GM18520 (cell line): ENCODE data around the gene CDK18.
"Not testable (repeated sequence)": the region's sequence is repeated elsewhere in the genome, so short reads cannot be mapped to it uniquely, and the experiment has no call there.

ENCODE experiments used
- ATAC-seq: cut with Tn5 transposase; IDR thresholded peaks from one replicate; pipeline ENCODE4 v1.9.1; 2021; ENCODE audit not compliant: unreplicated experiment

Gene CDK18

DNA sequence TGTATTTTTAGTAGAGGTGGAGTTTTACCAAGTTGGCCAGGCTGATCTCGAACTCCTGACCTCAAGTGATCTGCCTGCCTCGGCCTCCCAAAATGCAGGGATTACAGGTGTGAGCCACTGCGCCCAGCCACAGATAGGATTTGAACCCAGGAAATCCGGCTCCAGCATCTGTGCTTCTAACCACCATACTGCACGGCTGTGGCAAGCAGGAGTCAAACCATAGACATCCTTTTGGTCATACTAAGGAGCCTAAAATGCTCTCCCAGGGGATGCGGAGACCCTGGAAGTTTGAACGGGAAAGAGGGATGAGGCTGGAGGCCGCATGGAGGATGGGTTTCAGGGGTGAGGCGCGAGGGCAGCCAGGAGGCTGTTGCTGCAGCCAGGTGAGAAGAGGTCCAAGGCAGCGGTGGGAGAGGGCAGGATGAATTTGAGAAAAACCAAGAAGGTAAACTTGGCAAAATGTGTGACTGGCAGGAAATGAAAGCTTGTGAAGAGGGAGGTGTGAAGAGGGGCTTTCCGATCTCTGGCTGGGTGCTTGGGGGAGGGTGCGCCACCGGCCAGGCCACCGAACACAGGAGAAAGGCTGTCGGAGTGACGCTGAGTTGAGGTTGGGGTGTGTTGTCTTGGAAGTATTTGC, 24.0 kb upstream of the CDK18 start:
- peak; percentile 49 for ATAC-seq

DNA sequence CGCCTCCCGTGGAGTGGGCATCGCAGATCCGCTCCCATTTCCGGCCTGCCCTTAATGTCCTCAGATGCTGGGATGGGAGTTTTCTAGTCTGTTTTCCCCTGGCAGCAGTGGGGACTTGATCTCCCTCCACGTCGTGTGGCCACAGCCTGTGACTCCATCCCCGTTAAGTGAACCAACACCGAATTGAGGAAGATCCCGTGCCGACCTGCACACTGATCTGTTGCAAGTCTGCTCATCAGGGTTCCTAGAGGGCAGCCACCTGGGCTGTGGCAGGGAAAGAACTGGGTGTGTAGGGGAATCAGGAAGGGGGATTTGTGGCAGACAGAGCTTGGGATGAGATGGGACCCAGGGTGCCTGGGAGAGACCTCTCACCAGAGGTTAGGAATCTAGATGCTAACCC, 23.3 kb upstream of the CDK18 start:
- ATAC-seq, result no peak

DNA sequence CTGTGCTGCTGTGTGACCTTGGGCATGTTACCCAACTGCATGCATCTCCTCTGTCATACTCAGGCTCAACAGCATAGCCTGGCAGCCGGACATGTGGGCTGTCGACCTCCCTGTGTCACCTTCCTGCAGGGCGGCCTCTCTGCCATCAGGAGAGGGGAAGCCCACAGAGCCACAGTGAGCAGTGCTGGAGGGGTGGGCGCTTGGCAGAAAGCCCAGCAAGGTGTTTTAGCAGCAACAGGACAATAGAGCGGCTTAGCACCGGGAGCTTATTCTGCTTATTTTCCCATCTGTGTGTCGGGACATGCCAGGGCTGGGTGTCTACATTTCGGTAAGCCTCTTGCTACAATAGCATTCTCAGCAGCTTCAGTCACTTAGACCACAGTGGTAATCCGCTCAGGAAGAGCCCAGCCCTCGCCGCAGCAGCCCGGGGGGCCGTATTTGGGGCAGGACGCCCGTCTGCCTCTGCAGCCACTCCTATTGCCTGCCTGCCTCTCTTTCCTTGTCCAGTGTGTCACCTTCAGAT, 22.8 kb upstream of the CDK18 start:
- no peak for ATAC-seq

DNA sequence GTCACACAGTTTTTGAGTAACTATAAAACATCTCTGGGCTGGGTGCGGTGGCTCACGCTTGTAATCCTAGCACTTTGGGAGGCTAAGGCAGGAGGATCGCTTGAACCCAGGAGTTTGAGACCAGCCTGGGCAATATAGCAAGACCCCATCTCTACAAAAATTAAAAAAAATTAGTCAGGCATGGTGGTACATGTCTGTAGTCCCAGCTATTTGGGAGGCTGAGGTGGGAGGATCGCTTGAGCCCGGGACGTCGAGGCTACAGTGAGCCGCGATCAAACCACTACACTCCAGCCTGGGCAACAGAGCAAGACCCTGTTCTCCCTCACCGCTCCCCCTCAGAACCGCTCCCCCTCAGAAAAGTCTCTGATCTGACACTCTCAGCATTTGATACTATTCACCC, 21.9 kb upstream of the CDK18 start:
- ATAC-seq, result not testable (repeated sequence)

DNA sequence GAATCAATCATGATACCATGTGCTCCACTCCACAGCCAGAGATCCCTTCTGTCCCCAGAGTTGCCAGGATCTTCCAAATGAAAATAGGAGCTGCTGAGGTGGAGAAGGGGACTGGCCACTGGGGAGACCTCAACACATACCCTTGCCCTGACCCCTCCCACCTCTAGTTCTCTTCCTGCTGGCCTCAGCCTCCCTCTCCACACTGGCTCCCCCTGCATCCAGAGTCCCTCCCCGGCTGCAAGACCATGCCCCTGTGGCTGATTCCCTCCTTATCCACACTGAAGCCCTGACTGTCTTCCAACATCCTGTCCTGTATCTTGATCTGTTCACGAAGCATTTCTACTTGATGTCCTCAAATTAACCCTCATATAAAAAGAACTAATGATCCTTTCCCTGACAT, 21.1 kb upstream of the CDK18 start:
- ATAC-seq, result no peak

DNA sequence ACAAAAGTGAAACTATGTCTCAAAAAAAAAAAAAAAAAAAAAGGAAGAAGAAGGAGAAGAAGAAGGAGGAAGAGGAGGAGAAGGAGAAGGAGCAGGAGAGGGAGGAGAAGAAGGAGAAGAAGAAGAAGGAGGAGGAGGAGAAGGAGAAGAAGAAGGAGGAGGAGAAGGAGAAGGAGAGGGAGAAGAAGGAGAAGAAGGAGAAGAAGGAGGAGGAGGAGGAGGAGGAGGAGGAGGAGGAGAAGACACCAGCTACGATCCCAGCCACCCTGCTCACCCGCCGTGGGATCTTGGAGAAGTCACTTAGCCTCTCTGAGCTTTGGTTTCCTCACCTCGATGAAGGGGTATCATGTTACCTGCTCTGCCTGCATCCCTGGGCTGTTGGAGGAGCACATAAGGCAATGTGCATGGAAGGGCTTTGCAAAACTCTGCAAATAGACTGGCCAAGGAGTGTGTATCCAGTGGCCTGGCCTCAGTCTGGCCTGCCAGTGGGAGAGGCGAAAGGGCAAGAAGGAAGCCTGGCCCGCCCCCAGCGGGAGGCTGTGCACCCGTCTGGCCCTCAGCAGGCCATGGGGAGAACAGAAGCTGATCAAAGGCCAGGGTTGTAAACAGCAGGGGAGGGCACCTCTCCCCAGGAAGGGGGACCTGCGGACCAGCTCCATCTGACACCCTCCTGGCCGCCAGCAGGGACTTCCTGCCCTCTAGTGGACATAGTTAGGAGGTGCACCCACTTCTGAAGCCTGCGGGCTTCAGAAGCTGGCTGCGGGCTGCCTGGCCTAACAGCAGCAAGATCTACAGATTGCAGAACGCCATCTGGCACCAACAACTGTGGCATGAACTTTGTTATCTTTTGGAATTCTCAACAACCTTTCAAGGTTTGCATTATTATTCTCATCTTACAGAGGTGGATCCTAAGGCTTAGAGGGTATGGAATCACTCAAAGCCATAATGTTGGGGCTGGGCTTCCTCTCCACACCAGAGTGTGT, 19.2 kb upstream of the CDK18 start:
- ATAC-seq, result peak; percentile 49

DNA sequence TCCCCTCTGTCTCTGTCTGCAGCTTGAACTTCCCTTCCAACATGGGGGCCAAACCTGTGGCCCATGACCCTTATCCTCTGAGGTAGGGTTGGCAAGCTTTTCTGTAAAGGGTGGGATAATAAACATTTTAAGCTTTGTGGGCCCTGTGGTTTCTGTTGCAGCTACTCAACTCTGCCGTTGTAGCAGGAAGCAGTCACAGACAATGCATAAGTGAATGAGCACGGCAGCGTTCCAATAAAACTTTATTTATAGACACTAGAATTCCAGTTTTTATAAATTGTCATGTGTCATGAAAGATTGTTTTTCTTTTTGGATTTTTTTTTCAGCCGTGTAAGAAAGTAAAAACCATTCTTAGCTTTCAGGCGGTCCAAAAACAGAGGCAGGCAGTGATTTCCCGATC, 18.2 kb upstream of the CDK18 start:
- no peak for ATAC-seq

DNA sequence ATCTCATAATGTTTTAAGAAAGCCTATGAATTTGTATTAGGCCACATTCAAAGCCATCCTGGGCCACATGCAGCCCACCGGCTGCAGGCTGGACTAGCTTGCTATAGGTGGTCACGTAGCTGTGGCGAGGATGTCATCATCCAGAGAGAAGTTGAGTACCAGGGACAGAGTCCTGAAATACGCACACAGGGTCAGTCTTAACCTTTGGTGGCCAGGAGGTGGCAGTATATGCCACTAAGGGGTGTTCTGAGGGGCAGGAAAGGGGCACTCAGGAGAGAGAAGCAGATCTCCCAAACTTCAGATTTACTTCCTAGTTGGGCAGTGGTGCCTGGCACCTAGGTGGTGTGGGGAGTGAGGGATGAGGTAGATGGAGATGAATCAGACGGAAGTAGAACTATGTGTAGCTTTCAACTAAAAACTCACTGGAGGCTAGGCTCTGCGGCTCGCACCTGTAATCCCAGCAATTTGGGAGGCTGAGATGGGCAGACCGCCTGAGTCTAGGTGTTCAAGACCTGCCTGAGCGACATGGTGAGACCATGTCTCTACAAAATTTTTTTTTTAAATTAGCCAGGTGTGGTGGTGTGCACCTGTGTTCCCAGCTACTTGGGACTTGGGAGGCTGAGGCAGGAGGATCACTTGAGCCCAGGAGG, 16.3 kb upstream of the CDK18 start:
- no peak for ATAC-seq

DNA sequence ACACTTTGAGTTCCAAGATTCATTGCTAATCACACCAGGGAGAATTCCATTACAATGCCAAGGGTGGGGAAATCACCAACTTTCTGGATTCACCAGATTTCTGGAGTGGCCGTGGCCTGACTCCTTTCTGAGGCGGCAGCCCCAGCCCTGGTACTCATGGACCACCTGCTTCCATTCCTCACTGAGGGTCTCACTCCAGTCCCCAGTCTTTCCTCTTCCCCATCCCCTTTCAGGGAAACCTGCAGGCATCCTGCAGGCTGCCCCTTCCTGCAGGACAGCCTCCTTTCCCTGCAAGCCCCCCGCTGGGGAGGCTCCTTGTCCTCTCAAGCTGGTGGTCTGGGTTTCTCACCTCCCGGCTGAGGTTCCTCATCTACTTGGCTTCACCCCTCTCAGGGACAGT, 12.7 kb upstream of the CDK18 start:
- ATAC-seq, result no peak

DNA sequence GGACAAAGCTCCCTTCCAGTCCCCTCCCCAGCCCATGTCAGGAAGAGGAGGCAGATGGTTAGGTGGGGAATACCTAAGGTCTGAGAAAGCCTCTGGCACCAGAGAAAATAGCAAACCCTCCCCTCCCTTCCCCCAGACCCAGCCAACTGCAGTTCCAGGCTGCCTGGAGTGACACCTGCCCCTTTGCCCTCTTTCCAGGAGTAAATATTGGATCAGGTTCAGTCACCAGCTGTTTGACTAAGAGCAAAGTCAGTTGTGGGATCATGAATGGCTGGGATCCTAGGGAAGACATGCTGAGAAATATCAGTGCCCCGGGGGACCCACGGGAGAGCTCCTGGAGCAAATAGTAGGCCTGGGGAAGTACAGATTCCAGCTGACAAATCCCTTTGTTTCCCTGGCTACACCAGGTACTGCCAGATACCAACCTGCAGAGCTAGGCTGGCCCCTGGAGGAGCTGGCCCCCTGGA, 12.2 kb upstream of the CDK18 start:
- ATAC-seq, result no peak

DNA sequence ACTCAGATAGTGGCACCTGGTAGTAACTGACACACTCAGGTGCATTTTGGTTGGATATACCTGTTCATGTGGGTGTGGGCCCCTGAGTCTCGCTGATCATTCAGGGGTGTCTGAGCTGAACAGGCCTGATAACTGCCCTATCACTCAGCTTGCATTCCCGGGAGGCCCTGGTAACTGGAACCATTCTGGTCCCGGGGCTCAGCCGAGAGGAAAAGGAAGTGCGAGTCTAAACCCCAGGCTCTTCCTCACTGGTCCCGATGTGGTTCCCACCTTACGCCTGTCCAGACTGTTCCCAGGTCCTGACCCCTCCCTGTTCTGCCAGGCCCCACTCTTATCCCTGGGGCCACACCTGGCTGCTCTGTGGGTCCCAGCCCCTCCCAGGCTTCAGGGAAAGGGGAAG, 11.7 kb upstream of the CDK18 start:
- ATAC-seq, result no peak

DNA sequence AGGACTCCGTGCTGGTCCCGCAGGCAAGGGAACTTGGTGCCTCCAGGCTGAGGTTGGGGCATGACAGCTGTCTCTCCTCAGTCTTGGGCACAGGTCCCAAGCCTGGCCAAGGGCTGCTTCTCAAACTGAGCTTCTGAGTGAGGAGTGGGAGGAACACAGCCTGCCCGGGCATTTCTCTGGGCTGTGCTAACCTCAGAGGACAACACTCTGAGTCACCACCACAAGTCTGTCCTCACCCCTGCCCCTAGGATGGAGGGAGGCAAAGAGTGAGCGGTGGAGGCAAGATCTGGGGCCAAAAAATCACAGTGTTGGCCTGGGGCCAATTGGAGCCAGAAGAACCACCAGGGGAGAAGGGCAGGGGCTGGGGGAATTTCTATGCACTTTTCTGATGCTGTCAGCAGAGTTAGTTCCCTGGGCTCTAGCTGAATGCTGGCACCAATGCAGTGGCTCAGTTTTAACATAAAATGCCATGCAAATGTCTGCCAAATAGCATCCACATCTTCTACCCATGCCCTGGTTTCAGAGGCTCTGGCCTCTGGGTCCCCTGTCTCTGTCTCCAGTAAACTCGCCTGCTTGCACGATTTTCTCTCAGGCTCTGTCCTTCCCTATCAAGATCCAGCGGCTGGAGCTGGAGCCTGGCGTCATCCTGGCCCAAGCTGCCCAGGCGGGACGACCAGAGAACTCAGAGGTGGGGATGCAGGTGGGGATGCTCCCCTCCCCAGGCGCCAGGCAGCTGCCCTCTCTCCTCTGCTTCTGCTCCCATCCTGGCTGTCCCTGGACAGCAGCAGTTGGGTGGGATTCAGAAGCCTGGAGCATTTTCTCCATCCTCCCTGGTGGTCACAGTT, 11.0 kb upstream of the CDK18 start:
- ATAC-seq, result no peak

DNA sequence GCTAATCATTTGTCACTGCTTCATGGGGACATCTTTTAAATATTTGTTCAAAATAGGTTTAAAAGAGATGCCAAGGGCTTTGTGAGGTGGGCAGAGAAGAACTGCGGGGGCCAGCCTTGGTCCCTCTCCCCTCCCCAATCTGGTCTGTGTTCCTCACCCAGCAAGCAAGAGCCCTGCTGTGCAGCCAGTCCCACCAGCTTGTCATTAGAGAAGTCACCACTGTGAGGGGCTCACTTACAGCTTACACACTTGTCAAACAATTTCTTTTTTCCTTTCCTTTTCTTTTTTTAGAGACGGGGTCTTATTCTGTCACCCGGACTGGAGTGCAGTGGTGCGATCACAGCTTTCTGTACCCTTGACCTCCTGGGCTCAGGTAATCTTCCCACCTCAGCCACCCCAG, 10.4 kb upstream of the CDK18 start:
- no peak for ATAC-seq

DNA sequence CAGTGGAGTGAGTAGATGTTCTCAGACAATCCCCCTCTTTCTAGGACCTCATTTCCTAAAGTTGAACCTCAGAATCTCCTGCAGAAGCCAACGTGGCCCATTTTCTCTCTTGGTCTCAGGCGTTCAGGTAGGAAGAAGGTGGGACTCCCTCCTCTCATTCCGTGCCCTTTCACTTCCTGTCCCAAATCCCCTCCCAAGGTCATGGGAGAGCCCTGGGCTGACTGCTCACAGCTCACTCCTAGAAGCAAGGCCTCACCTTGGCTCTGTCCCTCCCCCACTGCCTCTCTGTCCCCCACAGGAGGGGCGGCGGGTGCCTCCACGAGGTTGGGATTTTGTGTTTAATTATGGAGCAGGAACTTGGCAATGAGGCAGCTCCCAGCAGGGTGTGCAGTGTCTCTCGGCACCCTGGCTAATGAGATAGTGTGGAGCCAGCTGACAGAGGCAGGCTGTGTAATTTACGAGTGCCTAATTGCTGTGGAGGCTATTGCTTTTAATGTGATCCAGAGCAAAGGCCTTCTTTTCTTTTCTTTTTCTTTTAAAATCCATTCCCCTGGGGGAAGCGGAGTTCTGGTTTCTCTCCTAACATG, 9.1 kb upstream of the CDK18 start:
- no peak for ATAC-seq

DNA sequence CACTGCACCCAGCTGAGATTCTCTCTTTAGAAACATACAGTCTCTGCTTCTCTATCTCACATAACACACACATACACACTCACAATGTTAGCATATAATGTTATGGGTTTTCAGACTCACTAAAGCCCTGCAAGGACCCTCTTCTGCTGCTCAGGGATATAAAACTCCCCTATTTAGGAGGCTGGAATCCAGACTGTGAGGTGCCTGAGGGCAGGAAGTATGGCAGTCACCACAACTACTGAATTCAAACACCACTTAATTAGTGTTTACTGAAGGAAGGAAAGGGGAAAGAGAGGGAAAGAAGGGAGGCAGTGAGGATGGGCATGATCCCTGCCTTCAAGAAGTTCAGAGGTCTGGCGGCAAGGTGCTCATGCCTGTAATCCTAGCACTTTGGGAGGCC, 7.8 kb upstream of the CDK18 start:
- ATAC-seq, result no peak

DNA sequence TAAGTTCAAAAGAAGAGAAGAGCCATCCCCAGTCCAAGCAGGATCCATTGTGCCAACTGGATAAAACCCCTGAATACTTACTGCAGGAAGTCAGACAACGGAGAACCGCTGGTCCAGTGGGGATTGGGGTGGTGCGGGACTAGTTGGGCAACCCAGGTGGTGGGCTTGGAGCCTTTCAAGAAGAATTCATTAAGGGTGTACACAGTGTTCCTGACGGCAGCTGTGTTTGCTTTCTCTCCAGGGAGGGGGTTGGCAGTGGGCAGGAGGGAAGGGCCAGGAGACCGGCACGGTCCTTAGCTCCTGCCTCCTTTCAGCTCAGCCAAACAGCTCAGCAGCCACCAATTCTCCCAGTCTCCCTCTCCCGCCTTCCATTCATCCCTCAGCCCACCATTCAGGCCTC, 7.1 kb upstream of the CDK18 start:
- no peak for ATAC-seq

DNA sequence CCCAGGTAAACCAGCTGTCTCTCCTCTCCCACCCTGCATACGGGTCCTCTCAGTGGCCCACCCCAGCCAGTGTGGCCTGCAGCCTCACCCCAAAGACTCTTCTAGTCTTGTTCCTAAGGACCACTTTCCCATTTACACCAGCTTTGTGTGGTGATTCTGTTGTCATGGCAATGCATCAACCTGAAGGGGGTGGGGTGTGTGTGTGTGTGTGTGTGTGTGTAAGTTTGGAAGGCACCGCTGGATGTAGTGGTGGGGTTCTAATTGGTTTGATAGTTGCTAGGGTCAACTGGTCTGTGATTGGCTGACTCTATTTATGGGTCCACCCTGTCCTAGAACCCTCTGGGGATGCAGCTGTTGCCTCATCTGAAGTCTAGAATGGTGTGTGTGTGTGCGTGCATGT, 4.7 kb upstream of the CDK18 start:
- ATAC-seq, result no peak

DNA sequence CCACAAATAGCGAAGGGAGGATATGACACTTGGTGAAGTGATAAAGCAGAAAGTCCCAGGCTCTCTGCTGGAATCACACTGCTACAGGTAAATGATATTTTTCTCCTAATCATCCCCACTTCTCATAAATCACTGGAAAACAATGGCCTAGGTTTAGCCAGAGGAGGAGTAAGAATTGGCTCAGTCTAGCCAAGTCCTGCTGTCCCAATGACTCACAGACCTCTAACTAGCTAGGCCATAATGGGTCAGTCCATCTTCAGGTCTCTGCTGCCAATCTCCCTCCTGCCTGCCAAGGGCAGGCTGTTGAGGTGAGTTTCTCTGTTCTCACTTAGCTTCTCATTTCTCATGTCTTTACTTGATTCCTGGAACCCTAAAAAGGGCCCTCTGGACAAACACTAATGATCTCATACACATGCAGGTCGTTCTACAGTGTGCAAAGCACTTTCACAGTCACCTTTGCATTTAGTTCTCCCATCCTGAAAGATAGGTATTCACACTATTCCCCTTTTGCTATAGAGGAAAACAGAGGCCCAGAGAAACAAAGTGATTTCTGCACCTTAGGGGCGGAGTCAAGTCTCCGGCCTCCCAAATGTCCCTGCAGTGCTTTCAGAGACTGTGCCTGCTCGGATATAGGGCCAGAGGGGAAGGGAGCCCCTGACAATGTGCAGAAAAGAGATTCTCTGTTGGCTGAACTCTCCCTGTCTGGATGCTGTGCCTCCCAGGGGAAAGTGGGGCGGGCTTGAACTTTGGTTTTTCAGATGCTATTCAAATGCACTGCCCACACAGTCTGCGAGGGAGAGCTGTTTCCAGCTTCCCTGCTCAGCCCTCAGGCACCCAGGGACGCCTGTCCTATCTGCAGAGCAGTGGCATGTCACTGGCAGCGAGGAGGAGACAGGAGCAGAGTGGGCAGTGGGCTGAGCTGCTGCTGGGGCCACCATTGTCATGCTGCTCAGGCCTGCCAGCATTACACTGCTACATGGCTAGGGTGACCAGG, 3.9 kb upstream of the CDK18 start:
- no peak for ATAC-seq
